ENCODE results near the gene FSTL4.

The FSTL4 gene

DNA sequence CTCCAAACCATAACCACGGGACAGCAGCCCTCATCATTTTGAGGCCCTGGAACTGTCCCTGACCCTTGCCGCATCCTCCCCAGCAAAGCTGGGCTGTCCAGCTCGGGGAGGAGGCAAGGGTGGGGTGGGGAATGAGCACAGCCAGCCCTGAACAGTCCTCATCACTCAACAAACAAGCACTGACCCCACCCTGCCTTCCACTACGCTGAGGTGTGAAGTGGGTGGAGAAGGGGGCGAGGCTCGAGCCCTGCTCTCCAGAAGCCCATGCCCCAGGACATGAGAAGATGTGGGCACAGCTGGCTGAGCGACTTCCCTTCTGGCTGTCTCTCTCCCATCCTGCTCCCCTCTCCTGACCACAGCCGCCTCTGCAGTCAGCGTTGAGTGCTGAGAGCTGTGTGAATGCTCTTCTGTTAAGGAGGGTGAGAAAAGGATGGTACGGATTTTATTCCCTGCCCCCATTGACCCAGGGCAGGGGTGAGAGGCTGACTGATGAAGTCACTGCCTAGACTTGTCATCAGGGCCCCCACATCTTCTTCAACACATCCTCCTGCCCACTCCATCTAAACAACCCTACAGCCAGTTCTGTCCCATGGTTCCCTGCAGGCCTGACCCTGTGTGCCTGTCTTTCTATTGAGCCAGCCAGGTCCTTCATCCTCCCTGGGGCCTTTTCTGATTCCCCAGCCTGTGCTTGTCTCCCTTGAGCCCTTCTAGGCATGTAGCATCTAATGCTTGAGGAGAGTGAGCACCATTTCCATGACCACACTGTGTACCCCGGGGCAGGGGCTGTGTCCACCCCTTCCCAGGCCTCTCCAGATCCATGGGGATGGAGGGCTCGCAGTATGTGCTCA lies 276.0 kb downstream of the FSTL4 start:
- DNase-seq: peak; percentile 67

DNA sequence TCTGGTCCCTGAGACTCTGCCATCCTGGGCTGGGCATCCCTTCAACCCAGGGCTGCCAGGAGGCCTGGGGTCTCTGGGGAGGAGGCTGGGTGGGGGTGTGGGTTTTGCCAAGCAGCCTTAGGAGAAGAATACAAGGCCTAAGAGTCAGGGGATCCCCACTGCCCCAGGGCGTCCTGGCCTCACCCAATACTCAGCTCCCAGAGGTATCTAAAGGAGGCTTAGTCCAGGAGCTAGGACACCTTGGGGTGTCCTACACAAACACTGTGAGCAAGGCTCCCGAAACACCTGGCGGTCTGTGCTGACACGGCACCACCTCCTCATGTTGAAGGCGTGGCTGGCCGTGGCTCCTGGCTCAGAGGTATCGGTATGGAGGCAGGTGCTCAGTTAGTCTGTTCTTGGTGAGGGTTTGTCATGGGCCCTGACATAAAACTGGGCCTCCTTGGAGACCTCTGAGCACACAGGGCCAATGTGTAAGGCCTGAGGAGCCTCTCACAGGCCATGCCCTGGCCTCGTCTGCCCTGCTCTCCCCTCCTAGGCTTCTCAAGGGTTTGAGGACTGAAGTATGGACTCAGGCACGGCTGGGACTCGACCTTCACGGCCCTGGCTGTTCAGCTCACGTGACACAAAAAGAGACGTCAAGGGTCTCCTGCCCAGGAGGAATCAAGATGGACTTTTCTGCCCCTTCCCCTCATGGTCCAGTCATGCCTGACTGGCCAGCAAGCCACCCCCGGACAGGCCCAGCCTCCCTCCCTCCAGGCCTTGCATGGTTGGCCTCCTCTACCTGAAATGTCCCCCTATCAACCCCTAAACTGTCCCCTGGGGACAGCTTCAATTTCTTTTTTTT lies 277.3 kb downstream of the FSTL4 start:
- DNase-seq: no peak

DNA sequence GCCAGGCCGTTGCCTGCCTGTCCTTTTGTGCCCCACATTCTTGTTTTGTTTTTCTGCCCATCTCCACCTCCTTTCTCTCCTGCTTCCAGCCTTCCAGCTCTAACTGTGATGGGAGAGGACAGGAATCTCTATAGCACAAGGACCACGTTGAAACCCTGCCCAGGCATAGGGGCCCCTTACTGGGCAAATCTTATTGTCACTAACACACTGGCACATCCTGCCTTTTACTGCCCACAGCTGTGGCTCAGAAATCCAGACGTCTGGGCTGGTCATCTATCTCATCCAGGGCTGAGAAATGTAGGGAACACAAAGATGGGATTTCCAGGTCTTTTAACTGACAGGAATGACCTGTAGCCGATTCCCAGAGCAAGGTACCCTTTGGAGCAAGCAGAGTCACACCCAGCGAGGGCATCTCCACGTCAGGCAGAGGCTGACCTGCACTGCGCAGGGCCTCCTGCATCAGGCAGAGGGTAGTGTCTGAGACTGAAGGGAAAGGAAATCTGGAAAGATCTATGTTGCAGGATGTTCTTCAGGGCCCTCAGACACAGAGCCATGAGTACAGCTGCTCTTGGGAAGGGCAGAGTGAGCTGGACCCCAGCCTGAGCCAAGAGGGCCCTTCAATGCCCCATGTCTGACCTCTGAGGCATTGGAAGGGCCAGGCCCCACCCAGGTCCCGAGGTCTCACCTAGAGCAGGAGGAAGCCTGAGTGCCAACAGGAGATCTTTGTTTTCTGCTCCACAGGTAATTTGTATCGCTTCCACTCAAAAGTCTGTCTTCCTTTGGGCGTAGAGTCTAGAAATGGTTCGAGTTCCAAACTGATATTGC lies 278.8 kb downstream of the FSTL4 start:
- DNase-seq: peak; percentile 69

- peak; percentile 58 for DNase-seq
Observed at GRCh38 chr5:133332439-133333024, 279.8 kb downstream of the FSTL4 start.

- DNase-seq: no peak
Observed at GRCh38 chr5:133331941-133332340, 280.4 kb downstream of the FSTL4 start.

GRCh38 chr5:133330956-133331355 lies 281.4 kb downstream of the FSTL4 start:
- DNase-seq: no peak

- DNase-seq: no peak
Observed at GRCh38 chr5:133328800-133329199, 283.5 kb downstream of the FSTL4 start.

GRCh38 chr5:133327946-133328401 lies 284.4 kb downstream of the FSTL4 start:
- DNase-seq: peak; percentile 74

DNA sequence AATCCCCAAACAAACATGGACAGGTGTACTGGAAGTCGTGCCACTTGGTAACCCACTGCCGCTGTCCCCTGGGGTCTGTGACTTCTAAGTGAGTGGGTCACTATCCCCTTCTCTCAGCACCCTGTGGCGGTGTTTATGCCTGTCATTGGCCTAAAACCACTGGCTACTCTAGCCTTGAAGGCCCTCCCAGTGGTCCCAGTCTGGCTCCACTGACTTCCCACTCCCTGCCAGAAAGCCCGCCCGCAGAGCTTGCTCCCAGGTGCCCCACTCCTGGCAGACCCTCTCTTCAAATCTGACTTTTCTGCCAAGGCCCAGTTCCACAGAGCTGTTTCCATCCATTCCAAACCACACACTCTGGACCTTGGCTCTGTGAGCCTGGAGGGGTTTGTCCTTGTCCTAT lies 286.0 kb downstream of the FSTL4 start:
- DNase-seq: no peak

- no peak for DNase-seq
Observed at GRCh38 chr5:133325864-133326263, 286.5 kb downstream of the FSTL4 start.

GRCh38 chr5:133324926-133325325 lies 287.4 kb downstream of the FSTL4 start:
- DNase-seq: no peak

- peak; percentile 25 for DNase-seq
Observed at GRCh38 chr5:133323494-133324457, 288.6 kb downstream of the FSTL4 start.

GRCh38 chr5:133322743-133323142 lies 289.6 kb downstream of the FSTL4 start:
- no peak for DNase-seq

DNA sequence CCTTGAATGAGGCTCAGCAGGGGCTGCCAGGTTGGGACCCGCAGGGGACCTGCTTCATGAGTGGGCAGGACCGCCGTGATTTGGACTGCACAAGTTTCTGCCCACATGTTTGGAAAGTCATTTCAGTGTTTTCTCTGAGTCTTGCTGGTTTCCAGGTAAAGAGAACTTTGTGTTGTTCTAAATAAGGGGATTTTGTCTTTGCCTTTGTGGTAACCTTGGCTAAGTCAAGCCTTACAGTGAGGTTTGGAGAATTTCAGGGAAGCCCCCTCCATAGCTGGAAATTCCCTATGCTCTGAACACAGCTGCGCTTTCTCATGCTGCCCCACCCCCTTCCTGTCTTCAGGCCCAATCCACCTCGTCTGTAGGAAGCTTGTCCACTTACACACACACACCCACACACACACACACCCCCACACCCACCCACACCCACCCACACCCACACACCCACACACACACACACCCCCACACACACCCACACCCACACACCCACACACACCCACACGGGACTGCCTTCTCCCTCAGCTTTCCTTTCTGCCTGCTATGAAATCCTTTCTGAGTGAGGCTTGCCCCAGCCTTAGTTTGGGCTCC lies 290.4 kb downstream of the FSTL4 start:
- DNase-seq: no peak

GRCh38 chr5:133321286-133321832 lies 291.0 kb downstream of the FSTL4 start:
- DNase-seq: no peak

DNA sequence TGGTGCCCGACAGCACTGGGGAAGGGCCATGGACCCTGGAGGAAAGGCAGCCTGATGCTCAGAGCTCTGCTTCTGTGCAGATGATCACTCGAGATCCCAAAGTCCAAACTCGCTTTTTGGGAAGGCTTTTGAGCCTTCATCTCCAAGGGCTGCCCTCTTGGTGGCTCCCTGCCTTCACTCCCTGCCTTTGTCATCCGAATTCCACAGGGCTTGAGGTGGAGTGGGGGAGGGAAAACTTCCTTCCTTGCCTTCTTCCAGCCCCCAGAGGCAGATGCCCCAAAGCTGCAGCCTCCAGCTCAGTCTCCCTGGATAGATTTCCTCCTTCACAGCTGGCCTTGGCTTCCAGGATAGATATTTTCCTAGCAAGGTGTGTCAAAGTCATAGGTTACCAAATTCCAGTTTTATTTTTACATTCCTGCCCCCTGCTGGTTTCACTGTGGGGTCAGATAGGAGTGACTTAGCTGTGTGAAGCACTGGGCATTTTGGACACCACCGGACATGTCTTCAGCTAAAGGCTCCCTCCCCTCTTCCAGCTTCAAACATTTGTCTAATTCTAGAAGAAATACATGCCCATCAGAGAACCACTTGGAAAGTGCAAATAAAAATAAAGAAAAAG lies 292.3 kb downstream of the FSTL4 start:
- DNase-seq: no peak

- DNase-seq: peak; percentile 33
Observed at GRCh38 chr5:133319244-133319643, 293.1 kb downstream of the FSTL4 start.

DNA sequence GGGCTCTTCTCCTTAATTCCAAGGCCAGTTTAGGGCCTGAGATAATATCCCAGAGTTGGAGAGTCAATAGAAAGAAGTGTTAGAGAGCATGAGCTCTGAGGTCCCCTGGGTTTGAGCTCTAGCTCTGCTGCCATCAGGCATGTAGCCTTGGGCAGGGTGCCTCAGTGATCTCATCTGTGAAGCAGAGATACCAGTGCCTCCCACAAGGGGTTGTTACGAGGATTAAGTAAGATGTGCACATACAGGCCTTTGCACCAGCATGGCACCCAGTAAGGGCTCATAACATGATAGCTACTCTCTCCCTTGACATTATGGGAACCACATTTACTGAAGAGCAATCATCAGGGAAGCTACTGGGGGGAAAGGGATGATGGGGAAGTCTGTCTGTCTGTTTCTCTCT lies 294.8 kb downstream of the FSTL4 start:
- no peak for DNase-seq

DNA sequence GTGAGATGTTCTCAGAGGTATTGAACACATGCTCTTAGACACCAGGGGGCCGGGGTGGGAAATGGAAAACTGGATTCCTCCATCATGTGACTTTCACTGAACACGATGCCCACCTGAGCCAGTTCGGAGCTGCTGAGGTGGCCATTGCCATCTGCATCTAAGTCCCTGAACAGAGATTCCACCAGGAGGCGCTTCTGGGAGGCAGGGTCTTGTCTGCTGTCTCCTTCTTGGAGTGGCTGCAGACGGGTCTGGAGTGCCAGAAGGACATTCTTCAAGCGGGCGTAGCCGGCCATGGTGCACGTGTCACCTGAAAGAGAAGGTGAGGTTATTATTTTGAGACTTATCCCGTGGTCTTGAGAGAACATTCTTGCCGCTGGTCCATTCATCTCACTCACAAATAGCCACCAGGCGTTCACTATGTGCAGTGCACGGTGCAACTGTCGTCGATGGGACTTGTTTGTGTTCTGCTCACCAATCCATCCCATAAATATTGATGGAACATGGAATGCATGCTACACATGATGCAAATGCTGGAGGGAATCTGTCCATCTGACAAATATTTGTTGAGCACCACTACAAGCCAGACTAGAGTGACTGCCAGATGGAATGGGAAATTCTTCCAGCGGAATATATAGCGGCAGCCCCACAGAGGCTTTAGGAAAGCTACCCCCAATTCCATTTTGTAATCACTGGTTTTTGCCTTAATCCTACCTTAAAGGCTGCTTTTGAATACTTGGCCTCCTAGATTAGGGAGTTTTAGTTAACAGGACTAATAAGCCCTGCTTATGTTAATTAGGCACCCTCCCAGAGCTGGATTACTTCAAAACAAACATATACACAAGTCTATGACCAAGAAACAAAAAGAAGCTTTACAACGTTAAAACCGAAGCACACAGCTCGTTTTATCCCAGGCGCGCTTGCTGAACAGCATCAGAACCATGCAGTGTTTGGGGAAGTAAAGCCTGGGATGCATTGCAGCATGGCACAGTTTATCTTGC lies 295.7 kb downstream of the FSTL4 start:
- peak; percentile 39 for DNase-seq

Measured in NCI-H69 (cell line).